GM18502 (cell line): ENCODE results near the gene CMTR1.

Experiments used
- ATAC-seq: cut with Tn5 transposase; IDR thresholded peaks from one replicate; pipeline ENCODE4 v1.9.1; 2021; ENCODE audit warnings: mild to moderate bottlenecking; ENCODE audit not compliant: unreplicated experiment, poor library complexity

CMTR1 gene

DNA sequence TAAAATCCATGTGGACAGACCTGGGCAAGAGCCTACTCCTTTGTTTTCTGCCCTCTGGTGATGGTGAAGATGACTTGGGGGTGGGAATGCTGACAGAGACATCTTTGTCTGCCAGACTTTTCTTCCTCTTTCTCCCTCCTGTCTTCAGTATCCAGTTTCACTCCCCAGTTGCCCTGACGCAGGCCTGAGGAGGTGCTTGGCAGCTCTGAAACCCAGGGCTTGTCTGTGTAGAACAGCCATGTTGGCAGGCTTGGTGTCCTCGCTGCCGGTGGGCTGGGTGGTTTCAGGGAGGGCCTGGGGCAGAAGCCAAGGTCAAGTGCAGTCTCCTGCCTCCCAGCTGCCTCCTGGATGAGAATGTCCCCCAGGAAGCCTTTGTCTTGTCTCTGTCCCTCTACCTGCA is 44.2 kb downstream of the CMTR1 start:
- no peak for ATAC-seq

DNA sequence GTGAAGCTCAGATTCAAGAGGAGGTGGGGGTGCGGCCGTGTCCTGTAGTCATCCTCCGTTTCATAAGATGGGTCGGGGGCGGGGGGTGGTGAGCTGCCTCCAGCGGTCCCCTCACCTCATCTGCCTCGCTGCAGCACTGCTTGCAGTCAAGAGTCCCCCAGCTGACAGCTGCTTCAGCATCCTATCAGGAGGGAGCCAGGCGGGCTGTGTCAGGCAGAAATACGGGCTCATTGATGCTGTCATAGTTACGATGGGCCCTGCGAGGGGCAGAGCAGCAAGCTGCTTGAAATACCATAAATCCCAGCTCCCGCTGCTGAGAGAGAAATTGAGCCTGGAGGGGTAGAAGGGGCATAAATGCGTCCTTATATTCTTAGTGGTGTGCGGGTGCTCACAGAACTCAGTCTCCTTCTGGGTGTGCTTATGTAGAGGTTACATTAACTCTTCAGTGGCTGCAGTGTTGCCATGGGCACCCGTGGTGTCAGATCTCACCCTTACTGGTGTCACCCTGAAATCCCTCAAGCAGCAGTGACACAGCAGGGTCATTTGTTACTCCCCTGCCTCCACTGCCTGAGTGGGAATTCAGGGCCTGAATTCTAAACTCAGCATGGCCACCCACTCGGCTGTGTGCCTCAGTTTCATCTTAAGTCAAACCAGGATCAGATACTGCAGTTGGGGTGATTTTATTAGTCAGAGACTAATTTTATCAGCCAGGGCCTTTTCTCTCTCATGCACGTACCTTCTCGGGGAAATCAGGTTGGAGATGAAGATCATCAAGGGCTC is 44.8 kb downstream of the CMTR1 start:
- no peak for ATAC-seq

DNA sequence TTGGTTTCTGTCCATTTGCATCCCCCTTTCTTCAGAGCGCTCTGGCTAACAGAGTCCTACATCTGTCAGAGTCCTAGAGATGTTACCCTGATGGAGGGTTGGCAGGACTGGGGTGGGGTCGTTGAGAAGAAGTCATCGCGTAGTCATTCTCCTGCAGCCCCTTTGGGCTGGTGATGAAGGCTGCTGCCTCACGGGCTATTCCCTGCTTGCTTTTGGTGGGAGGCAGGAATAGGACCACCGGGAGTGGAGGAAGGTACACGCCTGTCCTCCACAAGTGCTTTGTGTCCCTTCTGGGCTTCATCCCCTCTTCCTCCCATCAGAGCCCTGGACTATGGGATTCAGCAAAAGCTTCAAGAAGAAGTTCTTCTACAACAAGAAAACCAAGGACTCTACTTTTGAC is 45.8 kb downstream of the CMTR1 start:
- no peak for ATAC-seq

DNA sequence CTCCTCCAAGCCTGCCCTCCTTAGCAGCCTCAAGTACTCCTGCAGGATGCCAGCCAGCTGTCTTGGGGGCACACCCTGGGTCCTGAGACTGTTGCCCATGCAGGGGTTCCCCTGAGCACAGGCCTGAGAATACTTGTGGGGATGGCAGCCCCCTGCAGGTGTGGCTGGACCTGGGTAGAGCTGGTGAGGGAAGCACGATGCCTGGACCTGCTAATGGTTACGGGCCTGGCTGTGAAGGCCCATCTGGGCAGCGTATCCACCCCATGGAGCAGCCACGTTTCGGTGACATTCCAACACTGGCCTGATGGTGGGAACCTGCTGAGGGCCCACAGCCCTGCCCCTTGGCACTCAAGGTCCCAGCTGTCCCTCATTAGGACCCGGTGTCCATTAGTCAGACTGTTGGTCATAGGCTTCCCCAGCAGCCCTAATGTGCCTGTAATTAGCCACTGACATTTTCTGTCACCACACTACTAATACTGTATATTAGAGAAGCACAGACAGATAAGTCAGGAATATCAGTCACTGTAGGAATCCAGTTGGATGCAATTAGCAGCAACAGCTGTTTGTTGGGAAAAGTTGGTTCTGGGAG is 46.3 kb downstream of the CMTR1 start:
- no peak for ATAC-seq

DNA sequence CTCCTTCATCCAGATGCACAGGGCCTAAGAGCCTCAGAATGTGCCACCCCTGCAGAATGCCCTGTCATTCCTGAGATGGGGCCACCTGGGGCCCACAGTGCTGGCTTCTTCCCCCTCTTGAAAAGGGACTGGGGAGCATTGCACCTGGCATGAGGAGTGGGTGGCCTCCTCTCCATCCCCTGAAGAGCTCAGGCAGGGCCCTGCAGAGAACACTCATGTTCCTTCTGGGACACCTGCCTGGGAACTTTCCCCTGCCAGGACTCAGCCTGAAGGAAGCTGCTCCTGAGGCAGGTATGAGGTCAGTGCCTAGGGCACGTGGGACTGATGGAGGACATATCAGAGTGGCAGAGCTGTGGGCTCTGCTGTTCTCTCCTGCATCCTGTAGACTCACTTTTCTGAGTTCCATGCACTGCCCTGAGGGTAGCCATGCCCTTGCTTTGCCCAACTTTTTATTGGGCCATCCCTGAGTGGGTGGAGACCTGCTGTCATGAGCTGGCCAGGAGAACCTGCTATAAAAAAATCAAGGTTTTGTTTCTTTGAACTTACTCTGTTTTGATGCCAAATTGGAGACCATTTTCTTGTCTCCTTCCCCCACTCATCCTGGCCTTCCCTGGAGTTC is 47.2 kb downstream of the CMTR1 start:
- no peak for ATAC-seq

DNA sequence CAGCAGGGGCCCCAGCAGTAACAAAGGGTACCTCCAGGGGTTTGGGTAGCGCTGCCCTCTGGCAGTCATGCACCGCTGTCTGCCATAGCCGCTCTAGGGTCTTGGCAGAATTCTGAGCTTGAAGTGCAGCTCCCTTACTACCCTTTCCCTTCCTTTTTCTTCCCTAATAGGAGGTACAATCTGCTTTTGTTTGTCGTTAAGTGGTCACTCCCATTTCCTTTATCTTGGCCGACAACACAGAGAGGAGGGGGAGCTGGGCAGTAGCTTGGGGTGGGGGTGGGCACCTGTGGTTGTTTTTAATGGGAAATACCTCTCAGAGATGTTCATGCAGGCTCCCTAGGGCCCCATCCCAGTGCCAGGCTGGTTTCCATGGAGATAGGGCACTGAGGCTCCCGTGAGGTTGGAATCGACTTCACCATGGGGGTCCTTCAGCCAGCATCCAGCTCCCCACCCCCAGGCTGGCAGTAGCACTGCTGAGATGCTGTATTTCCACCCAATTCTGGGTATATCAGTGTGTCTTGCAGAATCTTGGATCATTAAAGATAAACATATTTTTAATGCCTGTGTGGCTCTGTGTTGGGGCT is 48.0 kb downstream of the CMTR1 start:
- no peak for ATAC-seq

DNA sequence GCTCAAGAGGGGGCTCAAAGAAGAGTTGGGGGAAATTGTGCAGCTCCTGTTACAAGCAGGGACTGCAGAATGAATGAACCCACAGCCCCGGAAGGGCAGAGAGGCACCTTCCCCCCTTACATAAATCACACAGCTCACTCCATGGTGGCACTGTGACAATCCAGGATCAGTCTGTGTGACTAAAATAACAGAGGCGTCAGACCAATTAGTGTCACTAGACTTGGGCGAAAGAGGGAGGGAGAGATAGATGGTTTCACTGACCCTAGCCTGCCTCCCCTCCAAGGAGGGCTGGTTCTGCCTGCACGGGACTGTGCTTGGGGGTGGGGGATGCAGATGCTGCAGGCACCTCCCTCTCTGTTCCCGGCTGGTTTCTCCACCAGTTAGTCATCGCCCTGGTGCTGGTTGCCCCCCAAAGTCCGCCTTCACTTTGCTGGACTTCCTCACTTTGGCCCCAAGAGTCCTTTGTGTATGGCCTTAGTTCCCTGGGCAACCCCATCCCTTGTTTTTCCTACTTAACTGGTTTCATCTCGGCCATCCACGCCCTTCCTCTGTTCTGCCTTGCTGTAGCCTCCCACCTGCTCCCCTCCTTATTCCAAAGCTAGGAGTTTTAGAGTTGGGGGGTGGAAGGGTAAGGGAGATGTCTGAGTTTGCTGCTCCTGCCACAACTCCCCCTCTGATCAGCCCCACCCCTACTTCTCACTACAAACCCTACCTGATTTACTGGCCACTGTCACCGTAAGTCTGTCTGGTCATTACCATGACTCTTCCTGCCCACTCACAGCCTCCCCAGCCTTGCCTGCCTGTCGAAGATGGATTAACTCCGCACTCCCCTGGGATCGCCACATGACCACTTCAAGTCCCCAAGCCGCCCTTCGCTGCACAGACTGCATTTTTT is 48.9 kb downstream of the CMTR1 start:
- no peak for ATAC-seq

DNA sequence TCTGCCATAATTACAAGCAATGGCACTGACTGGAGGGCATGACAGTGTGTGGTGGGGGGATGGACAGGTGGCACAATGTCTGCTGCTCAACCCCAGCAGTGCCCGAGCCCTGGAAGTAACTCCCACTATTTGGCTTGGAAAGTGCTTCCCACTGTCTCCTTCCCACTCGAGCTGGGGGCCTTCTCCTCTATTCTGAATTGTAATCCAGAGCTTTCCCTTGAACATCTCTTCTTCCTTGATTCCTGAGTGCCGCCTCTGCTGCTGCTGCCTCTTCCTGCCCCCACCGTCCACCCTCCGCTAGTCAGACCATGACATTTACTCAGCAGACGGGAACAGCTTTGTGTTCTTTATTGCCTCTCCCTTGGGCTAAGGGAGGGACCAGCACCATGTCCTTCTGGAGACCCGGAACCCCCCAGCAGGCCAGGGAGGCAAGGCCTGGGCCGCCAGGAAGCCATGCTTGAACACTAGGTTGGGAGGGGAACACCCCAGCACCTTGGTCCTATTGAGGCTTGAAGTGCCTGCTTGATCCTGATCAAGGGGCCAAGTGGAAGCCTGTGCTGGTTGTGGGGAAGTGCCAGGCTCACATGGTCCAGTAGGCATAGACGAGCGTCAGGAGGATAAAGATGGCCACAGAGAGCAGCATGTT is 49.7 kb downstream of the CMTR1 start:
- no peak for ATAC-seq

DNA sequence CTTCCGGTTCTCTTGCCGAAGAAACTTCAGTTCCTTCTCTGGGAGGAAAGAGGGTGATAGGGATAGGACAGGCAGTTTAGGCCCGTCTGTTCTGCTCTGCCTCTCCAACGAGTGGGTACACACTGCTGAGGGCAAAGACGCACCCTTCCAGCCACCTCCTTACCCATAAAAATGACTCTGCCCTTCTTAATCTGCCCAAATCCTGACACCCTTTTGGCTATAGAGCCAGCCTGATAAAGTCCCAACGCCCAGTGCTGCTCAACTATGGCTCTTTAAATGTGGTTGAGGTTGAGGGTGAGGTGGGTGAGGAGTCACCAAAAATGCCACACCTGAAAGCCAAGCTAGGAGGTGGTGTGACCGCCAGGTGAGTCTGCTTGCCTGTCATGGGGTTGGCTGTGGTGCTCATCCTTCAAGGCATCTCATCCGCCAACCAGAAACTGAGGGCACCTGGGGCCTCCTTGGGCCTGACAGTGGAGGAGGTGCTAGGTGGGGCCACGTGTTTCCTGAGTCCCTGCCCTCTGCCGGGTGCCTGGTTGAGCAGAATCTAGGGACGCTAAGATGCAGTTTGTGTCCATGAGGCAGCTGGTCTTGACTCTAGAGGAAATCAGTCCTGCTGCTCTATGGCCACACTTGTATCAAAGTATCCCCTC is 50.4 kb downstream of the CMTR1 start:
- no peak for ATAC-seq

DNA sequence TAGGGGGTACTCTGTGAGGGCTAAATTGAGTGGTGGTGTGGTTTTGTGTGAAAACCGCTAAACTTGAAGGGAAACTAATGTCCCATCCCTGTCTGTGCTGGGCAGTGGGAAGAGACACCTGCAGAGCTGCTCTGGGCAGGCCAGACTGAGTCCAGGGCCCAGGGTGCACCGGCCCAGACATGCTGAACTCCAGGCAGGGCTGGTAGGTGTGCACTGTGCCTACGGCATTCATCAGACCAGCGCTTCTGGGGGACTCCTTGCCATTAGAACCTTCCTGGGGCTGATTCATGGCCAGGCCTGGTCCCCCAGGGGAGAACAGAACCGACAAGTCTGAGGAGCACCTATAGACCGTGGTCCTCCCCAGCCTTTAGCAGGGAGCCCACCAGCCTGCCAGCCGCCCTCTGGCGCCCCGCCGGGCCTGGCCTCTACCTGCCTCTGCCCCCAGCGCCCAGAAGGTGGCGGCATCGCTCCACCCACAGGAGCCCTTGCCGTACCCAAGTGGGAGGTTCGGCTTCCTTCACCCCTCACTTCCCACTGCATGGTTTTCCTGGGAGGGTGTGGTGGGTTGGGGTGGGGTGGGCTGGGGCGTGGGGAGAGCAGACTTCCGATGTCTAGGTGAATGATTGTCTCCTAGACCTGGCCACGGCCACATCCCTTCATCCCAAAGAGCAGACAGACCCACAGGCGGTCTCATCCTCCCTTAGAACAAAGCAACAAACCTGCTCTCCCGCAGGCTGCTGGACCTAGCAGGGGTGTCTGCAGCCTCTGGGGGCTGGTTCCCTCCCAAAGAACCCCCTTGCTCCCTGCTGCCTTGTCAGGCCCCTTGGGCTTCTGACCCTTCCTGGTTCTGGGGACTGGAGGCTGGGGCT is 51.1 kb downstream of the CMTR1 start:
- no peak for ATAC-seq

DNA sequence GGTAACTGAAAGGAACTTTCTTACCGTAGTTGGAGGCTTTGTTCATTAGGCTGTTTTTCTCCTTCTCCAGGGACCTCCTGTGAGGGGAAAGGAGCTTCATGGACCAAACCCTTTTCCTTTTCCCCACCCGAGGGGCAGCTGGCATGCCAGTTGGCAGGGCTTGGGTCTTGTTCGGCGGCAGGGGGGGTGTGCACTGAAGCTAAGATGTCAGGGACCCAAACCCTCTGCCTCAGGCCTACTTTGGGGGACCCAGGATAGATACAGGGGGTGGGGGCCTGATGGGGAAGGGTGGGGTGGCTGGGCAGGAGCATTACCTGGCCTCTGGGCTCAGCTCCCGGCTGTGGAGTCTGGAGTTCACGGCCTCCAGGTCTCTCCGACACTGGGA is 51.8 kb downstream of the CMTR1 start:
- no peak for ATAC-seq

DNA sequence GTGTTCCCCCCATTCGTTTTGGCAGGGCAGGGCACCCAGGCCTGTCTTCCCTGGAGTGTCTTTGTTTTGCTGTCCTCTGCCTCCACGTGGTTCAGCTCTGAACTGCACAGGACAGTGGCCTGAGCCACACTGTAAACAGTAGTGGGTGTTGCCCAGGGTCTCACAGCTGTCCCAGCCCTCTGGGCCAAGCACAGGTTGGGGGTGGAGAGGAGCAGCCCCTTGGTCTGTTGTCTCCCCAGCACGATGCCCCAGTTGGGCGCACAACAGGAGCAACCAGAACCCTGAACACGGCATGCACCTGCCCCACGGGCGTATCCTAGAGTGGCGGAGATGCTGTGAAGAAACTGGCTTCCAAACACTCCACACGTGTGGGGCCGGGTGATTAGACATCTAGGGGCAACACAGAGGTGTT is 52.3 kb downstream of the CMTR1 start:
- ATAC-seq = no peak

DNA sequence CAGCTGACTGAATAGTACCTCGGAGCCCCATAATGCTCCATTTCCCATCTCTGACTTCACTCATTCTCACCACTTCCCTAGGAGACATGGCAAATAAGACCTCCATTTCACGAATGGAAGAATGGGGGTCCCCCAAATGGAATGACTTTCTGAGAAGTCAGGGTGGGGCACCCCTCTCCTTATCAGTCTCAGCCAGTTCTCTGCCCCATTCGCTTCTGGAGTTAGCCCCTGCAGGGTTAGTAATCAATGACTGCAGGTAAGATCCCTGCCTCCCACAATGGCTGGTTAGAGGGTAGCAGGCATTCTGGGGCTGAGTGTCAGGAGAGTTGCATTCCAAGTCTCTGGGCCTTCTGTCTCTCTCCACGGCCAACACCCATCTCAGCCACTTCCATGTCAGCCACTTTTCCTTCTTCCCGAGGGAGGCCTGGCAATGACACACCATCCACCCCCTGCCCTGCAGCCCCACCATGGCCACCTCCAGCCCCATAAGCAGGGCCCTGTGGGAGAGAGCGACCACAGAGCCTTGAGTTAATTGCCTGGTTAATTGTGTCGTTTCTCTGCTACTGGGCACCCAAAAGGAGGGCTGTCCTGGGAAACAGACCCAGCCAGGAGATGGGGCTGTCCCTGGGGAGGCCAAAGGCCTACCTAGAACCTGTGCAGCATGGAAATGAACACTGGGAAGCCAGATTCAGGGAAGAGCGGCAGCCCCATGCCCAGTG is 53.3 kb downstream of the CMTR1 start:
- ATAC-seq = no peak

DNA sequence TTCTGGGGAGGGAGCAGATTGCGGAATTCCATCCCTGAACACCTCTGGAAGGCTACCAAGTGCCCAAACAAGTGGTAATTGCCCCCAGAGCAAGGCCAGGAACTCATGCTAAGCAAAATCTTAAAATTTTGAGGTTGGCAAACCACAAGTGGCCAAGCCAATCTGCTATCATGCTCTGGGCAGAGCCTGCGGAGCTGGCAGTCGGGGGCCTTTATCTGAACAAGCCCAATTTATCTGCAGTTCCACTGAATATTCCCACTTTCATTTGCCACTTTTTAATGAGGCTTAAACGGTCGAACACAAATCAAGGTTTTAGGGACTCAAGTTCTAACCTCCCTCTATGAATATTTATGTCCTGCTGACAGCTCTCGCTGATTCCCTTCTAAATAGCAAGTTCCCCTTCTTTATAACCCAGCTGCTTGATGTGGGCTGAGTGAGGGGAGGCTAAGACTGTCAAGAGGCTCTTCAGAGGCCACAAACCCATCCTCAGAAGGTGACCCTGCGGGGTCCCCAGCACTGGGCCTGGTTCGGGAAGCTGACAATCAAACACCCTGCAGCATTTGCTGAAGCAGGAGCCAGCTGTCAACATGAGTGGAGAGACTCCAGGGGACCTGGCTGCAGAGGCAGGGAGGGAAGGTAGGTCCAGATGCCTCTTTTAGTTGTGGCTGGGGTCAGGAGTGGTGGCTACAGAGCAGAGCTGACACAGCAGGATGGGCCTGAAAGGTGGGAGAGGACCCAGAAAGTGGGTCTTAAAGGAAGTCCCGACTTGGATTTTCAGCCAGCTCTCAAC is 54.8 kb downstream of the CMTR1 start:
- ATAC-seq = no peak

DNA sequence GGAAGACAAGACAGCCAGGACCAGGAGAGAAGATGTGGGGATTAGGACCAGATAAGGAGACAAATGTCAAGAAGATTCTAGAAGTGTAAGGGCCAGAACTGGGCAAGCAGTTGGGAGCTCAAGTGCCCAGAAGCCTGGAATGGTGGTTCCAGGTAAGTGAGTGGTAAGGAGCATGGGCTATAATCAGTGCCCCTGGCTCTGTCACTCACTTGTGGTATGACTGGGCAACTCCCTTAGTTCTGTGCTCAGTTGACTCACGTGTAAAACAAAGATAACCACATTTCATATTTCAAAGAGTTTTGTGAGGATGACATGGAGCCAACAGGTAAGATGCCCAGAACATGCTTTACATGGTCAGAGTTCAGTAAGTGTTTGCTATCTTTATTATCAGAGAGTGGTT is 55.5 kb downstream of the CMTR1 start:
- ATAC-seq = no peak

DNA sequence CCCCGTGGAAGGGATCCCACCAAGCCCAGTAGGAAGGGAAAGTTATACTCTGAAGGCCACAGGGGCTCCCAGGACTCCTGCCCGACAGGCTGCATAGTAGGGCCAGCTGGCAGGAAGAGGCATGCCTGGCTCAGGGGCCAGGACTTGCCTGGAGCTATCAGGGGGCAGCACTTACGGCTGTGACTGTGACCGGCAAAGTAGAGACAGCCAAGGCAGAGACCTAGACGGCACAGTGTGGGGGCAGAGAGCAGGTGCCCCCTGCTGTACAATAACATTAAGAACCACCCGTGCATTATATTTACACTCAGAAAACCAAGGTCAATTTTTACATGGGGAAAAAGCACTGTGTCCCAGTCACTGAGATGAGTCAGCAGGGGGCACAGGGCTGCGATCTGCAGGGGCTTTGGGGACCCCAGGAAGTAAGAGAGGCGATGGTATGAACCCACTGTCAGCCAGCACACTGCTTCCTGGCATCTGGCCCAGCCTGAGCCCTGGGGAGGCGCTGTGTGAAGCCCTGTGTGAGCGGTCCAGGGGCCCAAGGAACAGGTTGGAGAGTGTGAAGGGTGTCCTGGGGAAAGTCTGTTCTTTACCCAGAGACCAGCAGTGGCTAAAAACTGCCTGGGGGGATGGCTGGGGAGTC is 56.8 kb downstream of the CMTR1 start:
- no peak for ATAC-seq
